ENCODE results near the gene DDO. TPM values are rescaled to one million over a fixed set of nuclear protein-coding genes. Genes with fewer than 3 reads are reported as not detected.

The DDO gene
- total RNA-seq, 1 donor from 2014 or later: not detected

GRCh38 chr6:110399219-110400071, 15.9 kb downstream of the DDO start:
- Mint-ChIP-seq H3K4me3 (no peak overlapping the region), H3K27ac (no peak overlapping the region), H3K9me3 (no peaks in the 10 kb centered on the region), H3K36me3 (ENCODE audit: low read depth) (no peaks in the 10 kb centered on the region), H3K27me3 (peaks cover 2% of the 10 kb centered on the region), H3K4me1 (no peaks in the 10 kb centered on the region)
- intact Hi-C loops (cut with micrococcal nuclease): no loop called here
- ChIA-PET CTCF (no interaction called here), POLR2A (no interaction called here)
- ATAC-seq (ENCODE audit: low read depth) (no peak), DNase-seq (no peak)
- no peak for TF ChIP-seq CTCF (IDR thresholded peaks at IDR 0.05)

- POLR2A ChIA-PET: no interaction called here
- TF ChIP-seq CTCF (IDR thresholded peaks at IDR 0.05): no peak
- intact Hi-C loops (cut with micrococcal nuclease): no loop called here
- H3K4me1 Mint-ChIP-seq: no peaks in the 10 kb centered on the region
- no peaks in the 10 kb centered on the region for H3K36me3 Mint-ChIP-seq (ENCODE audit: low read depth)
- CTCF ChIA-PET: no interaction called here
- H3K27me3 Mint-ChIP-seq: peaks cover 2% of the 10 kb centered on the region
- no peak for DNase-seq
- H3K4me3 Mint-ChIP-seq: no peak overlapping the region
- H3K9me3 Mint-ChIP-seq: no peaks in the 10 kb centered on the region
- ATAC-seq (ENCODE audit: low read depth): no peak
- H3K27ac Mint-ChIP-seq: no peak overlapping the region
Measured at GRCh38 chr6:110398778-110399177, 16.6 kb downstream of the DDO start.

DNA sequence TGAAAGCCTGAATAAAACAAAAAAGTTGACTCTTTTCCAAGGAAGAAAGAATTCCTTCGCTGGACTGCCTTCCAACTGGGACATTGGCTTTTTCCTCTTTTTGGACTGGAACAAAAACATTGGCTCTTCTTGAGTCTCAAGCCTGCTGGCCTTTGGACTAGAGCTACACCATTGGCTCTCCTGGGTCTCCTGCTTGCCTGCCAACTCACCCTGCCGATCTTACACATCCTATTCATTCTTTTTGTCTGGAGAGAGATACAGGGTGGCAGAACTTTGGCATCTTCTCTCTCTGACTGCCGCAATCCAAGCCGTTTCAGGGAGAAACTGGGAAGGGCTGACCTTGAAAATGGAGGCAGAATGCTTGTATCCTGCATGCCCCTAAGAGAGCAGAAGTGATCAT, 20.2 kb downstream of the DDO start:
- no peaks in the 10 kb centered on the region for H3K9me3 Mint-ChIP-seq
- no peak overlapping the region for H3K4me3 Mint-ChIP-seq
- no peak overlapping the region for H3K27ac Mint-ChIP-seq
- ChIA-PET CTCF (interaction anchor here (2.2 kb wide), 1 partner anchor 355 kb away, joined by 7 read pairs; no protein-coding TSS in a partner anchor), POLR2A (no interaction called here)
- no peaks in the 10 kb centered on the region for H3K36me3 Mint-ChIP-seq (ENCODE audit: low read depth)
- intact Hi-C loops (cut with micrococcal nuclease): no loop called here
- no peaks in the 10 kb centered on the region for H3K27me3 Mint-ChIP-seq
- ATAC-seq (ENCODE audit: low read depth) (no peak), DNase-seq (no peak)
- no peaks in the 10 kb centered on the region for H3K4me1 Mint-ChIP-seq
- TF ChIP-seq CTCF (IDR thresholded peaks at IDR 0.05): no peak

- no peaks in the 10 kb centered on the region for H3K9me3 Mint-ChIP-seq
- H3K27ac Mint-ChIP-seq: no peak overlapping the region
- CTCF ChIA-PET: interaction anchor here (2.2 kb wide), 1 partner anchor 354 kb away, joined by 7 read pairs; no protein-coding TSS in a partner anchor
- H3K27me3 Mint-ChIP-seq: no peaks in the 10 kb centered on the region
- no peaks in the 10 kb centered on the region for H3K36me3 Mint-ChIP-seq (ENCODE audit: low read depth)
- no peak for ATAC-seq (ENCODE audit: low read depth)
- no peak for TF ChIP-seq CTCF (IDR thresholded peaks at IDR 0.05)
- H3K4me1 Mint-ChIP-seq: no peaks in the 10 kb centered on the region
- intact Hi-C loops (cut with micrococcal nuclease): no loop called here
- H3K4me3 Mint-ChIP-seq: no peak overlapping the region
- DNase-seq: no peak
- POLR2A ChIA-PET: no interaction called here
Measured at GRCh38 chr6:110394409-110394808, 21.0 kb downstream of the DDO start.

- no peak for DNase-seq
- Mint-ChIP-seq H3K4me1 (no peaks in the 10 kb centered on the region), H3K27ac (no peak overlapping the region), H3K27me3 (no peaks in the 10 kb centered on the region), H3K36me3 (ENCODE audit: low read depth) (no peaks in the 10 kb centered on the region), H3K9me3 (no peaks in the 10 kb centered on the region), H3K4me3 (no peak overlapping the region)
- ChIA-PET CTCF (interaction anchor here (0.9 to 6.0 kb wide), 8 partner anchors 11 to 865 kb away, joined by 3 to 77 read pairs (median 10); partner anchors contain the start of genes CDC40 and WASF1), POLR2A (interaction anchor here (0.6 to 0.7 kb wide), 2 partner anchors 687 to 947 kb away, joined by 3 to 8 read pairs; no protein-coding TSS in a partner anchor)
- no peak for ATAC-seq (ENCODE audit: low read depth)
- intact Hi-C loops (cut with micrococcal nuclease): no loop called here
- no peak for TF ChIP-seq CTCF (IDR thresholded peaks at IDR 0.05)
Measured at GRCh38 chr6:110392727-110393126, 22.6 kb downstream of the DDO start.
